A549 (cell line): ENCODE measurements around the gene DEDD2.
A peak's percentile ranks its signal among the peaks of the same experiment; 100 is the strongest.
"Not testable (repeated sequence)": the region's sequence is repeated elsewhere in the genome, so short reads cannot be mapped to it uniquely, and the experiment has no call there.

ENCODE experiments used
- CEBPB ChIP-seq, 2 experiments: fragments of >200 bp in 1 of 2; sonication (Bioruptor Twin) in 1 of 2; formaldehyde crosslinking in 1 of 2; IDR thresholded peaks; 2 replicates each; pipeline ENCODE4 v1.6.1; 2012 to 2016
- CHD2 ChIP-seq: fragments of 150-350 bp; IDR thresholded peaks from 2 replicates; pipeline ENCODE4 v1.6.1; 2014; ENCODE audit warnings: low read length; ENCODE audit not compliant: partially characterized antibody
- CTCF ChIP-seq: fragments of >200 bp; sonication (Bioruptor Twin); formaldehyde crosslinking; IDR thresholded peaks from 3 replicates; pipeline ENCODE4 v1.5.1; 2016
- FOSL2 ChIP-seq, 2 experiments: fragments of 450-650 bp in 1 of 2; fragments of >200 bp in 1 of 2; sonication (Bioruptor Twin) in 1 of 2; formaldehyde crosslinking; IDR thresholded peaks; 2 replicates each; pipeline versions ENCODE4 v1.5.0 to v1.6.1; 2016 to 2020; ENCODE audit warnings: mild to moderate bottlenecking in 1 of 2, moderate library complexity in 1 of 2
- FOXS1 ChIP-seq: fragments of 250-450 bp; sonication (Bioruptor Pico); IDR thresholded peaks from 2 replicates; pipeline ENCODE4 v1.5.0; 2020; ENCODE audit warnings: mild to moderate bottlenecking, moderate library complexity
- HOXB13 ChIP-seq: fragments of 250-450 bp; sonication (Bioruptor Pico); IDR thresholded peaks from 2 replicates; pipeline ENCODE4 v1.5.0; 2020; ENCODE audit warnings: low read depth, mild to moderate bottlenecking, moderate library complexity
- KDM1A ChIP-seq: fragments of 200-600 bp; sonication (generic); IDR thresholded peaks from 2 replicates; pipeline ENCODE4 v1.6.1; 2016; ENCODE audit warnings: low read depth, mild to moderate bottlenecking
- MAFK ChIP-seq: fragments of 450-650 bp; IDR thresholded peaks from 2 replicates; pipeline ENCODE4 v1.6.1; 2014; ENCODE audit not compliant: partially characterized antibody
- MAX ChIP-seq: IDR thresholded peaks from 2 replicates; pipeline ENCODE4 v1.6.1; 2012
- MAZ ChIP-seq: fragments of 150-350 bp; IDR thresholded peaks from 2 replicates; pipeline ENCODE4 v1.6.1; 2014; ENCODE audit warnings: antibody characterized with exemption, low read depth, low read length, borderline replicate concordance
- MYC ChIP-seq: IDR thresholded peaks from 2 replicates; pipeline ENCODE4 v1.6.1; 2012; ENCODE audit warnings: mild to moderate bottlenecking, inconsistent platforms, low read length, improper control_type of control experiment, borderline replicate concordance
- POLR2A ChIP-seq: IDR thresholded peaks from 2 replicates; pipeline ENCODE4 v1.6.1; 2012; ENCODE audit warnings: mild to moderate bottlenecking, low read length
- RAD21 ChIP-seq, 2 experiments: fragments of >200 bp in 1 of 2; sonication (Bioruptor Twin) in 1 of 2; formaldehyde crosslinking in 1 of 2; IDR thresholded peaks in 1 of 2; conservative IDR thresholded peaks in 1 of 2; 2 replicates in 1 of 2; 3 replicates in 1 of 2; pipeline ENCODE4 v1.6.1; 2012 to 2018; ENCODE audit warnings: inconsistent platforms in 1 of 2
- RCOR1 ChIP-seq: fragments of 150-350 bp; IDR thresholded peaks from 2 replicates; pipeline ENCODE4 v1.6.1; 2014; ENCODE audit warnings: antibody characterized with exemption, low read length, low read depth

GRCh38 chr19:42266928-42267603, 49.6 kb upstream of the DEDD2 start:
- not testable (repeated sequence) for TF ChIP-seq RCOR1; MYC; CTCF; MAZ; POLR2A; FOXS1 (CRISPR knock-in tag); RAD21 (conservative IDR thresholded peaks at IDR 0.05 in 1 of 2, IDR thresholded peaks at IDR 0.05 in 1 of 2); KDM1A; CHD2; MAX; HOXB13 (CRISPR knock-in tag); MAFK; FOSL2 (IDR thresholded peaks at IDR 0.05); FOSL2 (CRISPR knock-in tag; IDR thresholded peaks at IDR 0.05)
- peak; percentile 39 to 71; a peak in 3 of 4 replicates for TF ChIP-seq CEBPB (IDR thresholded peaks at IDR 0.05)
